ENCODE measurements around the gene PKIG. TPM values are rescaled to one million over a fixed set of nuclear protein-coding genes. Genes with fewer than 3 reads are reported as not detected.

PKIG gene
- total and polyA plus RNA-seq, 9 of the 15 experiments (the other 6 are each of a cell fraction or from before 2014, with no cell fraction given): 0.13 to 7.0 (median 4.7) TPM

DNA sequence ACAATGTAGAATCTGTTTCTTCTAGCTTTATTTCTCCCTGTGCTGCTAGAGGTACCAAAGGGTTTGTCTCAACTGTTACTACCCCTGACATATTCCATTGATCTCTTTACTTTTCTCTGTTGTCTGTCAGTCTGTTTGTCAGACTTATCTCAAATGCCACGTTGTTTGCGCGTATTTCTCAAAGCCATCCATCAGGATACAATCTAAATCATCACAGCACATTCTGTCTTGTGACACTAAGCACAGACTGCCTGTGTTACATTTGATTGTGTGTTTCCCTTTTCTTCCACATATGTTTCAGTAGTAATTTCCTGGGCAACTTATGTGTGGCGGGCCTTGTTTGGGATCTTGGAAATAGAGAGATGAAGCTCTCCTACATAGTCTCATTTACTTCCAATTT lies 30.3 kb upstream of the PKIG start (continued):
- TF ChIP-seq, protein P1, sequence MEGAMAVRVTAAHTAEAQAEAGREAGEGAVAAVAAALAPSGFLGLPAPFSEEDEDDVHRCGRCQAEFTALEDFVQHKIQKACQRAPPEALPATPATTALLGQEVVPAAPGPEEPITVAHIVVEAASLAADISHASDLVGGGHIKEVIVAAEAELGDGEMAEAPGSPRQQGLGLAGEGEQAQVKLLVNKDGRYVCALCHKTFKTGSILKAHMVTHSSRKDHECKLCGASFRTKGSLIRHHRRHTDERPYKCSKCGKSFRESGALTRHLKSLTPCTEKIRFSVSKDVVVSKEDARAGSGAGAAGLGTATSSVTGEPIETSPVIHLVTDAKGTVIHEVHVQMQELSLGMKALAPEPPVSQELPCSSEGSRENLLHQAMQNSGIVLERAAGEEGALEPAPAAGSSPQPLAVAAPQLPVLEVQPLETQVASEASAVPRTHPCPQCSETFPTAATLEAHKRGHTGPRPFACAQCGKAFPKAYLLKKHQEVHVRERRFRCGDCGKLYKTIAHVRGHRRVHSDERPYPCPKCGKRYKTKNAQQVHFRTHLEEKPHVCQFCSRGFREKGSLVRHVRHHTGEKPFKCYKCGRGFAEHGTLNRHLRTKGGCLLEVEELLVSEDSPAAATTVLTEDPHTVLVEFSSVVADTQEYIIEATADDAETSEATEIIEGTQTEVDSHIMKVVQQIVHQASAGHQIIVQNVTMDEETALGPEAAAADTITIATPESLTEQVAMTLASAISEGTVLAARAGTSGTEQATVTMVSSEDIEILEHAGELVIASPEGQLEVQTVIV (CRISPR knock-in tag; IDR thresholded peaks at IDR 0.05; ENCODE audit: borderline replicate concordance): no peak
- TF ChIP-seq, protein P2, sequence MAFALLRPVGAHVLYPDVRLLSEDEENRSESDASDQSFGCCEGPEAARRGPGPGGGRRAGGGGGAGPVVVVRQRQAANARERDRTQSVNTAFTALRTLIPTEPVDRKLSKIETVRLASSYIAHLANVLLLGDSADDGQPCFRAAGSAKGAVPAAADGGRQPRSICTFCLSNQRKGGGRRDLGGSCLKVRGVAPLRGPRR (CRISPR knock-in tag; IDR thresholded peaks at IDR 0.05): no peak
- TF ChIP-seq HDAC3 (IDR thresholded peaks at IDR 0.05; ENCODE audit: borderline replicate concordance, partially characterized antibody) (no peak), PML (IDR thresholded peaks at IDR 0.05; ENCODE audit: low read length) (0 out of 2 replicates have a peak, but pooled peaks have one; percentile 57), CREM (IDR thresholded peaks at IDR 0.05; ENCODE audit: low read depth) (peak; percentile 56; the same call in 1 of the 2 replicates), ZNF146 (CRISPR knock-in tag; IDR thresholded peaks at IDR 0.05; ENCODE audit: unreplicated experiment) (no peak), U2AF1 (optimal IDR thresholded peaks at IDR 0.05; ENCODE audit: low read depth, low read length) (no peak), STAT5A (IDR thresholded peaks at IDR 0.05; ENCODE audit: borderline replicate concordance, low read length) (peak; percentile 58; the same call in 1 of the 2 replicates), RFX5 (IDR thresholded peaks at IDR 0.05; ENCODE audit: low read depth, low read length) (no peak), ZBED1 (IDR thresholded peaks at IDR 0.05) (no peak)
- TF ChIP-seq, protein P3, sequence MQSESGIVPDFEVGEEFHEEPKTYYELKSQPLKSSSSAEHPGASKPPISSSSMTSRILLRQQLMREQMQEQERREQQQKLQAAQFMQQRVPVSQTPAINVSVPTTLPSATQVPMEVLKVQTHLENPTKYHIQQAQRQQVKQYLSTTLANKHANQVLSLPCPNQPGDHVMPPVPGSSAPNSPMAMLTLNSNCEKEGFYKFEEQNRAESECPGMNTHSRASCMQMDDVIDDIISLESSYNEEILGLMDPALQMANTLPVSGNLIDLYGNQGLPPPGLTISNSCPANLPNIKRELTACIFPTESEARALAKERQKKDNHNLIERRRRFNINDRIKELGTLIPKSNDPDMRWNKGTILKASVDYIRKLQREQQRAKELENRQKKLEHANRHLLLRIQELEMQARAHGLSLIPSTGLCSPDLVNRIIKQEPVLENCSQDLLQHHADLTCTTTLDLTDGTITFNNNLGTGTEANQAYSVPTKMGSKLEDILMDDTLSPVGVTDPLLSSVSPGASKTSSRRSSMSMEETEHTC (IDR thresholded peaks at IDR 0.05): peak; percentile 63; the same call in 1 of the 2 replicates
- TF ChIP-seq, protein P4, sequence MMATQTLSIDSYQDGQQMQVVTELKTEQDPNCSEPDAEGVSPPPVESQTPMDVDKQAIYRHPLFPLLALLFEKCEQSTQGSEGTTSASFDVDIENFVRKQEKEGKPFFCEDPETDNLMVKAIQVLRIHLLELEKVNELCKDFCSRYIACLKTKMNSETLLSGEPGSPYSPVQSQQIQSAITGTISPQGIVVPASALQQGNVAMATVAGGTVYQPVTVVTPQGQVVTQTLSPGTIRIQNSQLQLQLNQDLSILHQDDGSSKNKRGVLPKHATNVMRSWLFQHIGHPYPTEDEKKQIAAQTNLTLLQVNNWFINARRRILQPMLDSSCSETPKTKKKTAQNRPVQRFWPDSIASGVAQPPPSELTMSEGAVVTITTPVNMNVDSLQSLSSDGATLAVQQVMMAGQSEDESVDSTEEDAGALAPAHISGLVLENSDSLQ (IDR thresholded peaks at IDR 0.05): peak; percentile 86
- TF ChIP-seq, protein P5, sequence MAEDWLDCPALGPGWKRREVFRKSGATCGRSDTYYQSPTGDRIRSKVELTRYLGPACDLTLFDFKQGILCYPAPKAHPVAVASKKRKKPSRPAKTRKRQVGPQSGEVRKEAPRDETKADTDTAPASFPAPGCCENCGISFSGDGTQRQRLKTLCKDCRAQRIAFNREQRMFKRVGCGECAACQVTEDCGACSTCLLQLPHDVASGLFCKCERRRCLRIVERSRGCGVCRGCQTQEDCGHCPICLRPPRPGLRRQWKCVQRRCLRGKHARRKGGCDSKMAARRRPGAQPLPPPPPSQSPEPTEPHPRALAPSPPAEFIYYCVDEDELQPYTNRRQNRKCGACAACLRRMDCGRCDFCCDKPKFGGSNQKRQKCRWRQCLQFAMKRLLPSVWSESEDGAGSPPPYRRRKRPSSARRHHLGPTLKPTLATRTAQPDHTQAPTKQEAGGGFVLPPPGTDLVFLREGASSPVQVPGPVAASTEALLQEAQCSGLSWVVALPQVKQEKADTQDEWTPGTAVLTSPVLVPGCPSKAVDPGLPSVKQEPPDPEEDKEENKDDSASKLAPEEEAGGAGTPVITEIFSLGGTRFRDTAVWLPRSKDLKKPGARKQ (CRISPR knock-in tag; IDR thresholded peaks at IDR 0.05): no peak

Data from K562 (cell line).